RWPE1 (cell line): ENCODE measurements around the gene FRMD4A.

ENCODE experiments used
- CTCF ChIA-PET: fragments of 350-600 bp; sonication (Branson Sonifier 250); formaldehyde crosslinking; extraction: SDS; loops from one replicate; lab custom pipeline; 2021; lab: Yijun Ruan, JAX
- POLR2A ChIA-PET: fragments of 400-600 bp; formaldehyde crosslinking; extraction: SDS; loops from one replicate; lab custom pipeline; 2020; ENCODE audit warnings: antibody characterized with exemption; ENCODE audit not compliant: low non-redundant PET; lab: Yijun Ruan, JAX
- DNase-seq: peaks from one replicate; pipeline ENCODE4 v3.0.0; 2012; ENCODE audit warnings: low spot score
- H3K27ac ChIP-seq: fragments of 450-650 bp; 2 replicates; pipeline ENCODE4 v1.5.1; 2017
- TF ChIP-seq, protein P1 (sequence below): fragments of 450-650 bp; conservative IDR thresholded peaks from 2 replicates; pipeline ENCODE4 v1.5.1; 2017; ENCODE audit warnings: low read depth, mild to moderate bottlenecking

The FRMD4A gene

DNA sequence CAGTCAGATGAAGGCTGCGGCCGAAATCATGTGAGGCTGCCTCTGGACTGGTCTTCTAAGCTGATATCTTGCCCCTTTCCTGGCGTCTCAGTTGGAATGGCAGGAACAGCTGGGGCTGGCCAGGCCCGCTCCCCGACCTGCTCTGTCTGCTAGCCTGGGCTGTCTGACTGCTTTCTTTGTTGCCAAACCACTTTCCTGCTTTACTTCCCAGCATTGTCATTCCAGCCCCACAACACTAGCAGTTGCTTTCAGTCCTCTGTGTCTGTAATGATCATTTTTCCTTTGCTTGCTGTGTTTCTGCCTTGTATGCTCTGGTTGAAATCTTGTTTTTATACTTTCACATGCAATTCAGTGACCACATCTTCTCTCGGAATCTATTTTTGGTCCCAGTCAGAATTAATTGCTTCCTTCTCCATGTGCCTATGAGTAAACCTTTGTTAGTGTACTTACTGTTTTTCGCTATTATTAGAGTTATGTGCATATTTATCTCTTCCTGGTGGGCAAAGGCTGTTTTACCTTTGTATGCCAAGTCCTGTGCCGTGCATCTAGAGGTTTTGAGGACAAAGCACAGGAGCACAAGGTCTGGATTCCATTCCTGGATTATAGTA, 722.4 kb downstream of the FRMD4A start:
- TF ChIP-seq, protein P1, sequence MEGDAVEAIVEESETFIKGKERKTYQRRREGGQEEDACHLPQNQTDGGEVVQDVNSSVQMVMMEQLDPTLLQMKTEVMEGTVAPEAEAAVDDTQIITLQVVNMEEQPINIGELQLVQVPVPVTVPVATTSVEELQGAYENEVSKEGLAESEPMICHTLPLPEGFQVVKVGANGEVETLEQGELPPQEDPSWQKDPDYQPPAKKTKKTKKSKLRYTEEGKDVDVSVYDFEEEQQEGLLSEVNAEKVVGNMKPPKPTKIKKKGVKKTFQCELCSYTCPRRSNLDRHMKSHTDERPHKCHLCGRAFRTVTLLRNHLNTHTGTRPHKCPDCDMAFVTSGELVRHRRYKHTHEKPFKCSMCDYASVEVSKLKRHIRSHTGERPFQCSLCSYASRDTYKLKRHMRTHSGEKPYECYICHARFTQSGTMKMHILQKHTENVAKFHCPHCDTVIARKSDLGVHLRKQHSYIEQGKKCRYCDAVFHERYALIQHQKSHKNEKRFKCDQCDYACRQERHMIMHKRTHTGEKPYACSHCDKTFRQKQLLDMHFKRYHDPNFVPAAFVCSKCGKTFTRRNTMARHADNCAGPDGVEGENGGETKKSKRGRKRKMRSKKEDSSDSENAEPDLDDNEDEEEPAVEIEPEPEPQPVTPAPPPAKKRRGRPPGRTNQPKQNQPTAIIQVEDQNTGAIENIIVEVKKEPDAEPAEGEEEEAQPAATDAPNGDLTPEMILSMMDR: no peak
- POLR2A ChIA-PET: no interaction called here
- H3K27ac ChIP-seq: no peak overlapping the region
- CTCF ChIA-PET: interaction anchor here (0.7 kb wide), 2 partner anchors 11 to 509 kb away, joined by 3 read pairs; no protein-coding TSS in a partner anchor
- DNase-seq: no peak

DNA sequence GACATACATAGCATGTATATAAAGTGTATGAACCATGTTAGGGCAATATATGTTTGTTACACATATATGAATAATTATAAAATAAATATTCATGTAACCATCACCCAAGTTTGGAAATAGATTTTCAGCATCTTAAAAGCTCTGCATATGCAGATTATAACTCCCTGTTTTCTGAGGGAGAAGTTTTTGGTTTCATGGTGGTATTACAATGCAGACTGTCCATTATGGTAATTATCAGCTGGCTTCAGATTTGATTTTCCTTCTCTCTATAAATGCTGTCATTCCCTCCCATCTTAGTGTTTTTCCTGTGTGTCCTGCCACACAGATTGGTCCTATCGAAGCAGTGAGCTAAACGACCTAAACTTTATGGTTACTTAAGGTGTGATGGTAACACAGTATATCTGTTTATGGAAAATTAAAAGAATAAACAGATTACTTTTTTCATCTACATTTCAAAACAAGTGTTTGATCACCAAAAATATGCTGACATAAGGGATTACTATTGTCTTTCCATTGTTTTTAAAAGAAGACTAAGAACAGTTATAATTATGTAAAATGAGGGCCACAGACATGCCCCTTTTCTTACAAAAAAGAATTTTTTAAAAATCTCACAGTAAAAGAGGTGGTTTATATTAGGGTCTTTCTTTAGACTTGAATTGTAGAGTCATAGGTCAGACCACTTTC, 726.2 kb downstream of the FRMD4A start:
- CTCF ChIA-PET: no interaction called here
- H3K27ac ChIP-seq: no peak overlapping the region
- DNase-seq: no peak
- POLR2A ChIA-PET: no interaction called here
- TF ChIP-seq, protein P1: no peak

DNA sequence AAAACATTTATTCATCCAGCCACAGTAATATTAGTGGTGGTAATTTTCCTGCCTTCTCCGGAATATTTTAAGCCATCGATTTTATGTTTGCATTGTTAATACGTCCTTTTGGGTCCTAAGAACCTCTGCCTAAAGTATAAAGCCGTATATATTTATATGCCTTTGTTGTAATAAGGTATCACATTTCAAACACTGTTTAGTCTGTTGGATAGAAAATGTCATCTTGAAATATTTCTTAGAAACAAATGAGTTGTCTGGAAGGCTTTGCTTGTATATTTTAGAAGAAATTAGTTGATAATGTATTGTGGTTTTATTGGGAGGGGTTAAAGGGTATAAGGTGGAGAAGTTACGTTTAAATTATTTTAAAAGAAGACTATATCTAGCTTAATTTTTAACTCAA, 732.8 kb downstream of the FRMD4A start:
- CTCF ChIA-PET: interaction anchor here (1.0 kb wide), 1 partner anchor 10 kb away, joined by 3 read pairs; no protein-coding TSS in a partner anchor
- POLR2A ChIA-PET: no interaction called here
- no peak overlapping the region for H3K27ac ChIP-seq
- DNase-seq: no peak
- TF ChIP-seq, protein P1: no peak

DNA sequence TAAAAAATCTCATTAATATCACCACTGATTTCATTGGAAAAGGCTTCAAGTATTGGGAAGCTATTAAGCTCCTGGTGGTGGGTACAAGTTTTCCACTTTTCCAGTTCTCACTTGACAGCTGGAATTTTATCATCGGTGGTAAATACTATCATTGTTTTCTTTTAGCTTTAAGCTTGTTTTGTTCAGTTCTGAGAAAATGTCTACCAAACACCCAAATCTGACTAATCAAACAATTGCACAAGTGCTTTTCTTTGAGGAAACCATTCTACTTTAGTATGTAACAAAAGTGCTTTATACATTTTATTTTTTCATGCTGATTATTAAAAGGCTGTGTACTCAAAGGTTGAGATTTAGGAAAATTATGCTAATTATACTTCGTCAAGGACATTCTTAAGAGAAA, 736.1 kb downstream of the FRMD4A start:
- no peak for DNase-seq
- POLR2A ChIA-PET: no interaction called here
- TF ChIP-seq, protein P1: no peak
- CTCF ChIA-PET: interaction anchor here (0.6 kb wide), 1 partner anchor 116 kb away, joined by 3 read pairs; no protein-coding TSS in a partner anchor
- no peak overlapping the region for H3K27ac ChIP-seq
